Measurements from ENCODE around the gene TYW1B. TPM values are rescaled to one million over a fixed set of nuclear protein-coding genes. Genes with fewer than 3 reads are reported as not detected.

The TYW1B gene
- total and polyA plus RNA-seq, 2 of the 4 experiments (the other 2 are of a cell fraction): 1.0 to 1.8 TPM

DNA sequence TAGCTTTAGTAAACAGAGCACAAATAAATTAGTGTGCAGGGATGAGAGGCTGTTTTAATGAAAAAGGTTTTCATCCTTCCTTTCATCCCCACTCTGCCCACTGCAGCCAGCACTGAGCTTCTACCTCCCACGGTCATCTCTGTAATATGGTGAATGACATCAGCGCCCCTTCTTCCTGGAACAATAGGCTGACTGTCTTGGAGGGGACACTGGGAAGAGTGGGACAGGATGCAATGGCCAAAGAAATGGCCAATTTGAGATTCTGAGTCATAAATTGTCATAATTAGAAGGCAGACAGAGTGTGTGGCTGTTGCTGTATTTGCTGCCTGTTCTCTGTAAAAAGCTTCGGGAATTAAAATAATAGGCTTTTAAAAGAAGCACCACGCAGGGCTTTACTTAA is 289.1 kb downstream of the TYW1B start:
- H3K9me3 ChIP-seq (ENCODE audit: control insufficient read depth, insufficient read depth, low read length): 0 out of 2 replicates have a peak, but pooled peaks cover 2% of the 10 kb centered on the region
- ChIA-PET CTCF (no interaction called here), POLR2A (ENCODE audit: unreplicated experiment) (no interaction called here)
- no peaks in the 10 kb centered on the region for H3K9me1 ChIP-seq (ENCODE audit: insufficient read depth, low read length)
- no peak overlapping the region for H2BK5ac ChIP-seq (ENCODE audit: low read depth, low read length, poor library complexity, severe bottlenecking)
- H2AK5ac ChIP-seq (ENCODE audit: low read depth, low read length): no peak overlapping the region
- H4K20me1 ChIP-seq (ENCODE audit: insufficient read depth, low read length): no peaks in the 10 kb centered on the region
- no peak overlapping the region for H4K91ac ChIP-seq (ENCODE audit: insufficient read depth, low read depth, low read length)
- no peak overlapping the region for H4K8ac ChIP-seq (ENCODE audit: low read depth in 2 of 2, low read length in 2 of 2)
- H2BK20ac ChIP-seq (ENCODE audit: low read depth, low read length): no peak overlapping the region
- no peak overlapping the region for H4K5ac ChIP-seq (ENCODE audit: low read depth, low read length)
- no peaks in the 10 kb centered on the region for H3K27me3 ChIP-seq (ENCODE audit: control insufficient read depth, insufficient read depth, low read length)
- DNase-seq (no peak), ATAC-seq (ENCODE audit: low read depth) (no peak)
- H2AK9ac ChIP-seq (replicated peaks; ENCODE audit: low read depth, low read length, poor library complexity): no peak overlapping the region
- H3K79me1 ChIP-seq (ENCODE audit: low read depth in 1 of 2, low read length in 2 of 2): no peaks in the 10 kb centered on the region
- H3K4me3 ChIP-seq (ENCODE audit: insufficient read depth, low read depth, low read length): no peak overlapping the region
- 93% methylated on average over 2 of the region's 4 CpGs; no CpG with 5 or more reads in 1 of the 2 experiments for WGBS, 2 experiments (ENCODE audit: extremely low coverage in 2 of 2, insufficient read length in 1 of 2)
- no peak overlapping the region for H2AFZ ChIP-seq (replicated peaks; ENCODE audit: low read length, poor library complexity)
- TF ChIP-seq FOS (IDR thresholded peaks at IDR 0.05; ENCODE audit: low read depth, low read length): no peak
- no peak overlapping the region for H3K27ac ChIP-seq (ENCODE audit: insufficient read depth, low read length)
- H2BK15ac ChIP-seq (ENCODE audit: low read depth, low read length): no peak overlapping the region
- H2BK120ac ChIP-seq (ENCODE audit: low read depth, low read length): no peak overlapping the region
- no TSS peak for BruUV-seq (replicated peaks)
- in situ Hi-C loops (cut with MboI; ENCODE audit: low sequenced_read_pairs): no loop called here
- no peak overlapping the region for H3K23ac ChIP-seq (ENCODE audit: low read depth, low read length)
- no peak overlapping the region for H3K4ac ChIP-seq (ENCODE audit: low read depth, low read length)
- no peak overlapping the region for H3K4me2 ChIP-seq (ENCODE audit: low read depth, low read length)
- no peaks in the 10 kb centered on the region for H3K36me3 ChIP-seq (ENCODE audit: control insufficient read depth, insufficient read depth, low read length)
- intact Hi-C loops (cut with micrococcal nuclease): no loop called here
- dilution Hi-C loops (cut with HindIII; ENCODE audit: low sequenced_read_pairs, unreplicated experiment): no loop called here
- no peak overlapping the region for H3K56ac ChIP-seq (ENCODE audit: extremely low read depth, insufficient read depth, low read length)
- H3K4me1 ChIP-seq (ENCODE audit: control insufficient read depth, insufficient read depth, low read length): no peaks in the 10 kb centered on the region
- no peak overlapping the region for H3K14ac ChIP-seq (replicated peaks; ENCODE audit: low read depth, low read length)
- H3K18ac ChIP-seq (ENCODE audit: low read depth, low read length): no peak overlapping the region
- H3K9ac ChIP-seq (ENCODE audit: low read depth, low read length): no peak overlapping the region

Measured in IMR-90 (cell line).